Nephron progenitor cell (in vitro differentiated cells): ENCODE measurements around the gene CCL14.

Source experiments
- DNase-seq: peaks from one replicate; pipeline ENCODE4 v3.0.0; 2021
- H3K27ac Mint-ChIP-seq: 2 replicates; pipeline ENCODE4 v1.8.0; 2021; ENCODE audit warnings: mild to moderate bottlenecking, moderate library complexity, mixed read lengths
- H3K27me3 Mint-ChIP-seq: 2 replicates; pipeline ENCODE4 v1.8.0; 2021; ENCODE audit warnings: mild to moderate bottlenecking, low read depth, mixed read lengths; ENCODE audit not compliant: poor library complexity
- H3K36me3 Mint-ChIP-seq: 2 replicates; pipeline ENCODE4 v1.8.0; 2021; ENCODE audit warnings: low read depth, mixed read lengths
- H3K4me1 Mint-ChIP-seq: 2 replicates; pipeline ENCODE4 v1.8.0; 2021; ENCODE audit warnings: mixed read lengths
- H3K4me3 Mint-ChIP-seq: 2 replicates; pipeline ENCODE4 v1.8.0; 2021; ENCODE audit warnings: mild to moderate bottlenecking, moderate library complexity, mixed read lengths
- H3K9me3 Mint-ChIP-seq: 2 replicates; pipeline ENCODE4 v1.8.0; 2021; ENCODE audit warnings: mild to moderate bottlenecking, moderate library complexity, mixed read lengths
- CTCF ChIP-seq: fragments of 200-600 bp; sonication (generic); IDR thresholded peaks from 2 replicates; pipeline ENCODE4 v1.5.0; 2021; ENCODE audit warnings: antibody characterized with exemption

CCL14 gene

GRCh38 chr17:36008998-36009665, 22.6 kb upstream of the CCL14 start:
- H3K9me3 Mint-ChIP-seq = peaks cover 46% of the 10 kb centered on the region
- H3K4me3 Mint-ChIP-seq = no peak overlapping the region
- TF ChIP-seq CTCF = peak; percentile 12
- H3K27me3 Mint-ChIP-seq = peaks cover 16% of the 10 kb centered on the region
- H3K27ac Mint-ChIP-seq = no peak overlapping the region
- no peak for DNase-seq
- no peaks in the 10 kb centered on the region for H3K36me3 Mint-ChIP-seq
- peaks cover 7% of the 10 kb centered on the region for H3K4me1 Mint-ChIP-seq

GRCh38 chr17:36004594-36005108, 18.1 kb upstream of the CCL14 start:
- Mint-ChIP-seq H3K4me3 (no peak overlapping the region), H3K27me3 (peaks cover 4% of the 10 kb centered on the region), H3K9me3 (peaks cover 16% of the 10 kb centered on the region), H3K4me1 (peaks cover 24% of the 10 kb centered on the region), H3K36me3 (no peaks in the 10 kb centered on the region), H3K27ac (no peak overlapping the region)
- no peak for DNase-seq
- TF ChIP-seq CTCF = no peak

GRCh38 chr17:36002631-36003030, 16.1 kb upstream of the CCL14 start:
- TF ChIP-seq CTCF = no peak
- H3K9me3 Mint-ChIP-seq = peaks cover 2% of the 10 kb centered on the region
- DNase-seq = no peak
- H3K27me3 Mint-ChIP-seq = peaks cover 9% of the 10 kb centered on the region
- peaks cover 24% of the 10 kb centered on the region for H3K4me1 Mint-ChIP-seq
- H3K36me3 Mint-ChIP-seq = no peaks in the 10 kb centered on the region
- no peak overlapping the region for H3K4me3 Mint-ChIP-seq
- no peak overlapping the region for H3K27ac Mint-ChIP-seq

- DNase-seq = no peak
- H3K9me3 Mint-ChIP-seq = no peaks in the 10 kb centered on the region
- no peaks in the 10 kb centered on the region for H3K36me3 Mint-ChIP-seq
- H3K27me3 Mint-ChIP-seq = peaks cover 14% of the 10 kb centered on the region
- no peak overlapping the region for H3K27ac Mint-ChIP-seq
- no peak overlapping the region for H3K4me3 Mint-ChIP-seq
- H3K4me1 Mint-ChIP-seq = peaks cover 24% of the 10 kb centered on the region
- no peak for TF ChIP-seq CTCF
These were observed 15.5 kb upstream of the CCL14 start for GRCh38 chr17:36001862-36002603.

GRCh38 chr17:36001110-36001771, 14.7 kb upstream of the CCL14 start, which contains the start of gene CCL15:
Gene CCL15, minus strand, starts transcription at chr17:36001553. Its CDS starts 61 bp downstream, at chr17:36001492.
- H3K27ac Mint-ChIP-seq = peak within 1 kb of the TSS; percentile 57

More at GRCh38 chr17:36001110-36001771, 14.7 kb upstream of the CCL14 start, which contains the start of gene CCL15:
- Mint-ChIP-seq H3K27me3 (peaks cover 22% of the 10 kb centered on the region), H3K4me3 (no peak within 1 kb of the TSS), H3K36me3 (no peaks in the 10 kb centered on the region), H3K4me1 (peaks cover 24% of the 10 kb centered on the region), H3K9me3 (no peaks in the 10 kb centered on the region)
- DNase-seq = no peak
- no peak for TF ChIP-seq CTCF
